HEK293 (cell line): ENCODE measurements around the gene EBP.

Source experiments
- CTCF ChIA-PET: fragments of 350-600 bp; formaldehyde crosslinking; extraction: SDS; loops from one replicate; lab custom pipeline; 2021; ENCODE audit warnings: antibody characterized with exemption; lab: Yijun Ruan, JAX
- POLR2A ChIA-PET: fragments of 300-600 bp; formaldehyde crosslinking; extraction: SDS; loops from one replicate; lab custom pipeline; 2020; ENCODE audit warnings: antibody characterized with exemption, inconsistent platforms; lab: Yijun Ruan, JAX
- H3K27ac ChIP-seq: fragments of 200-500 bp; sonication (Bioruptor generic); 2 replicates; pipeline ENCODE4 v1.5.1; 2014; ENCODE audit warnings: low read depth, low read length, control low read depth, inconsistent platforms; ENCODE audit errors: extremely low read depth
- H3K36me3 ChIP-seq, 2 experiments: fragments of 200-500 bp in 1 of 2; sonication (Bioruptor generic) in 1 of 2; 1 replicate in 1 of 2; 2 replicates in 1 of 2; pipeline ENCODE4 v1.5.1; 2014 to 2017; ENCODE audit warnings: inconsistent platforms in 2 of 2, low read length in 2 of 2; ENCODE audit not compliant: control insufficient read depth in 2 of 2, insufficient read depth in 1 of 2
- H3K4me1 ChIP-seq: fragments of 200-500 bp; sonication (Bioruptor generic); 2 replicates; pipeline ENCODE4 v1.5.1; 2014; ENCODE audit warnings: mild to moderate bottlenecking, low read length, inconsistent platforms; ENCODE audit not compliant: control insufficient read depth, insufficient read depth
- H3K4me3 ChIP-seq: 2 replicates; pipeline ENCODE4 v1.5.1; 2011; ENCODE audit warnings: low read depth, mild to moderate bottlenecking, control low read depth, low read length, moderate library complexity
- H3K9me3 ChIP-seq: fragments of 200-500 bp; sonication (Bioruptor generic); 2 replicates; pipeline ENCODE4 v1.5.1; 2014; ENCODE audit warnings: low read depth, low read length, inconsistent platforms; ENCODE audit not compliant: control insufficient read depth, insufficient read depth
- BCL11B ChIP-seq: fragments of 450-650 bp; formaldehyde crosslinking; IDR thresholded peaks from 2 replicates; pipeline ENCODE4 v1.5.1; 2016; ENCODE audit warnings: low read depth, missing biosample characterization, missing genetic modification characterization
- IKZF3 ChIP-seq: fragments of 450-650 bp; IDR thresholded peaks from 2 replicates; pipeline ENCODE4 v1.5.0; 2018; ENCODE audit warnings: missing biosample characterization, mild to moderate bottlenecking, missing genetic modification characterization, moderate library complexity
- KLF8 ChIP-seq: fragments of 450-650 bp; formaldehyde crosslinking; IDR thresholded peaks from 2 replicates; pipeline ENCODE4 v1.5.1; 2016; ENCODE audit warnings: missing biosample characterization, missing genetic modification characterization
- YY1 ChIP-seq: fragments of 450-650 bp; formaldehyde crosslinking; IDR thresholded peaks from 2 replicates; pipeline ENCODE4 v1.5.1; 2018; ENCODE audit warnings: missing biosample characterization, missing genetic modification characterization
- ZBTB44 ChIP-seq: fragments of 450-650 bp; IDR thresholded peaks from 2 replicates; pipeline ENCODE4 v1.5.1; 2018; ENCODE audit warnings: missing biosample characterization, mild to moderate bottlenecking, missing genetic modification characterization
- ZBTB6 ChIP-seq: fragments of 450-650 bp; formaldehyde crosslinking; IDR thresholded peaks from 2 replicates; pipeline ENCODE4 v1.5.1; 2017; ENCODE audit warnings: missing biosample characterization, missing genetic modification characterization
- ZNF121 ChIP-seq: fragments of 450-650 bp; formaldehyde crosslinking; IDR thresholded peaks from 2 replicates; pipeline ENCODE4 v1.5.1; 2016; ENCODE audit warnings: missing biosample characterization, missing genetic modification characterization
- ZNF133 ChIP-seq: fragments of 450-650 bp; formaldehyde crosslinking; IDR thresholded peaks from 2 replicates; pipeline ENCODE4 v1.5.1; 2016; ENCODE audit warnings: missing biosample characterization, missing genetic modification characterization
- ZNF174 ChIP-seq: fragments of 450-650 bp; formaldehyde crosslinking; IDR thresholded peaks from 2 replicates; pipeline ENCODE4 v1.5.0; 2017; ENCODE audit warnings: missing biosample characterization, mild to moderate bottlenecking, missing genetic modification characterization
- ZNF175 ChIP-seq: fragments of 450-650 bp; formaldehyde crosslinking; IDR thresholded peaks from 2 replicates; pipeline ENCODE4 v1.5.1; 2016; ENCODE audit warnings: missing biosample characterization, missing genetic modification characterization
- ZNF19 ChIP-seq: fragments of 450-650 bp; formaldehyde crosslinking; IDR thresholded peaks from 2 replicates; pipeline ENCODE4; 2016; ENCODE audit warnings: missing biosample characterization, missing genetic modification characterization, low read depth
- ZNF221 ChIP-seq: fragments of 450-650 bp; formaldehyde crosslinking; IDR thresholded peaks from 2 replicates; pipeline ENCODE4 v1.5.1; 2017; ENCODE audit warnings: missing biosample characterization, missing genetic modification characterization, borderline replicate concordance
- ZNF23 ChIP-seq: fragments of 450-650 bp; formaldehyde crosslinking; IDR thresholded peaks from 2 replicates; pipeline ENCODE4 v1.5.1; 2016; ENCODE audit warnings: missing biosample characterization, missing genetic modification characterization, borderline replicate concordance
- ZNF274 ChIP-seq, 2 experiments: fragments of 200-500 bp in 1 of 2; fragments of 450-650 bp in 1 of 2; sonication (Bioruptor generic) in 1 of 2; formaldehyde crosslinking in 1 of 2; IDR thresholded peaks; 2 replicates each; pipeline versions ENCODE4 v1.5.1 to v1.6.1; 2014 to 2016; ENCODE audit warnings: borderline replicate concordance in 1 of 2, inconsistent platforms in 1 of 2, low read length in 1 of 2, missing biosample characterization in 1 of 2, missing genetic modification characterization in 1 of 2
- TF ChIP-seq, protein P1 (sequence below): fragments of 450-650 bp; formaldehyde crosslinking; IDR thresholded peaks from 2 replicates; pipeline ENCODE4 v1.5.1; 2016; ENCODE audit warnings: missing biosample characterization, missing genetic modification characterization
- TF ChIP-seq, protein P2 (sequence below): fragments of 450-650 bp; formaldehyde crosslinking; IDR thresholded peaks from 2 replicates; pipeline ENCODE4 v1.5.1; 2016; ENCODE audit warnings: missing biosample characterization, missing genetic modification characterization
- TF ChIP-seq, protein P3 (sequence below): fragments of 450-650 bp; formaldehyde crosslinking; IDR thresholded peaks from 2 replicates; pipeline ENCODE4; 2016; ENCODE audit warnings: missing biosample characterization, missing genetic modification characterization
- TF ChIP-seq, protein P4 (sequence below): fragments of 450-650 bp; formaldehyde crosslinking; IDR thresholded peaks from 2 replicates; pipeline ENCODE4 v1.5.1; 2016; ENCODE audit warnings: missing biosample characterization, missing genetic modification characterization

Gene EBP

GRCh38 chrX:48489892-48490291, 31.7 kb upstream of the EBP start (continued):
- TF ChIP-seq BCL11B, result no peak
- no peak for TF ChIP-seq KLF8 (tag by site-specific recombination)
- TF ChIP-seq ZNF174 (tag by site-specific recombination), result no peak
- no peak for TF ChIP-seq ZNF23 (tag by site-specific recombination)
- no peak for TF ChIP-seq IKZF3 (tag by site-specific recombination)
- TF ChIP-seq, protein P1, sequence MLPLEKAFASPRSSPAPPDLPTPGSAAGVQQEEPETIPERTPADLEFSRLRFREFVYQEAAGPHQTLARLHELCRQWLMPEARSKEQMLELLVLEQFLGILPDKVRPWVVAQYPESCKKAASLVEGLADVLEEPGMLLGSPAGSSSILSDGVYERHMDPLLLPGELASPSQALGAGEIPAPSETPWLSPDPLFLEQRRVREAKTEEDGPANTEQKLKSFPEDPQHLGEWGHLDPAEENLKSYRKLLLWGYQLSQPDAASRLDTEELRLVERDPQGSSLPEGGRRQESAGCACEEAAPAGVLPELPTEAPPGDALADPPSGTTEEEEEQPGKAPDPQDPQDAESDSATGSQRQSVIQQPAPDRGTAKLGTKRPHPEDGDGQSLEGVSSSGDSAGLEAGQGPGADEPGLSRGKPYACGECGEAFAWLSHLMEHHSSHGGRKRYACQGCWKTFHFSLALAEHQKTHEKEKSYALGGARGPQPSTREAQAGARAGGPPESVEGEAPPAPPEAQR (tag by site-specific recombination), result no peak
- TF ChIP-seq, all 188 proteins: peak for 0

GRCh38 chrX:48490661-48491060, 30.9 kb upstream of the EBP start:
- Histone ChIP-seq H3K27ac (no peak overlapping the region), H3K9me3 (no peaks in the 10 kb centered on the region), H3K4me1 (no peaks in the 10 kb centered on the region), H3K36me3 (peaks cover 0 to 10% of the 10 kb centered on the region in 2 experiments; a peak in 1 of 3 replicates), H3K4me3 (no peak overlapping the region)
- CTCF ChIA-PET, result interaction anchor here (0.6 kb wide), 1 partner anchor 619 kb away, joined by 5 read pairs; no protein-coding TSS in a partner anchor
- POLR2A ChIA-PET, result interaction anchor here (0.6 kb wide), 1 partner anchor 909 kb away, joined by 3 read pairs; the partner anchor contains the start of gene TIMP1
- TF ChIP-seq ZNF133 (tag by site-specific recombination) (no peak), ZNF19 (tag by site-specific recombination) (no peak), ZBTB6 (tag by site-specific recombination) (no peak), ZNF121 (tag by site-specific recombination) (no peak), ZNF221 (tag by site-specific recombination) (no peak), ZNF175 (tag by site-specific recombination) (no peak), ZNF274 (IDR thresholded peaks at IDR 0.05; ENCODE audit: low read length) (no peak), ZNF274 (tag by site-specific recombination; IDR thresholded peaks at IDR 0.05; ENCODE audit: borderline replicate concordance) (no peak), ZBTB44 (tag by site-specific recombination) (no peak), YY1 (tag by site-specific recombination) (no peak)
- TF ChIP-seq, protein P2, sequence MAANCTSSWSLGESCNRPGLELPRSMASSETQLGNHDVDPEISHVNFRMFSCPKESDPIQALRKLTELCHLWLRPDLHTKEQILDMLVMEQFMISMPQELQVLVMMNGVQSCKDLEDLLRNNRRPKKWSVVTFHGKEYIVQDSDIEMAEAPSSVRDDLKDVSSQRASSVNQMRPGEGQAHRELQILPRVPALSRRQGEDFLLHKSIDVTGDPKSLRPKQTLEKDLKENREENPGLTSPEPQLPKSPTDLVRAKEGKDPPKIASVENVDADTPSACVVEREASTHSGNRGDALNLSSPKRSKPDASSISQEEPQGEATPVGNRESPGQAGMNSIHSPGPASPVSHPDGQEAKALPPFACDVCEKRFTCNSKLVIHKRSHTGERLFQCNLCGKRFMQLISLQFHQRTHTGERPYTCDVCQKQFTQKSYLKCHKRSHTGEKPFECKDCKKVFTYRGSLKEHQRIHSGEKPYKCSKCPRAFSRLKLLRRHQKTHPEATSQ (tag by site-specific recombination), result no peak
- TF ChIP-seq, protein P3, sequence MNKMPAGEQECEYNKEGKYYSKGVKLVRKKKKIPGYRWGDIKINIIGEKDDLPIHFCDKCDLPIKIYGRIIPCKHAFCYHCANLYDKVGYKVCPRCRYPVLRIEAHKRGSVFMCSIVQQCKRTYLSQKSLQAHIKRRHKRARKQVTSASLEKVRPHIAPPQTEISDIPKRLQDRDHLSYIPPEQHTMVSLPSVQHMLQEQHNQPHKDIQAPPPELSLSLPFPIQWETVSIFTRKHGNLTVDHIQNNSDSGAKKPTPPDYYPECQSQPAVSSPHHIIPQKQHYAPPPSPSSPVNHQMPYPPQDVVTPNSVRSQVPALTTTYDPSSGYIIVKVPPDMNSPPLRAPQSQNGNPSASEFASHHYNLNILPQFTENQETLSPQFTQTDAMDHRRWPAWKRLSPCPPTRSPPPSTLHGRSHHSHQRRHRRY (tag by site-specific recombination), result no peak
- TF ChIP-seq, protein P4, sequence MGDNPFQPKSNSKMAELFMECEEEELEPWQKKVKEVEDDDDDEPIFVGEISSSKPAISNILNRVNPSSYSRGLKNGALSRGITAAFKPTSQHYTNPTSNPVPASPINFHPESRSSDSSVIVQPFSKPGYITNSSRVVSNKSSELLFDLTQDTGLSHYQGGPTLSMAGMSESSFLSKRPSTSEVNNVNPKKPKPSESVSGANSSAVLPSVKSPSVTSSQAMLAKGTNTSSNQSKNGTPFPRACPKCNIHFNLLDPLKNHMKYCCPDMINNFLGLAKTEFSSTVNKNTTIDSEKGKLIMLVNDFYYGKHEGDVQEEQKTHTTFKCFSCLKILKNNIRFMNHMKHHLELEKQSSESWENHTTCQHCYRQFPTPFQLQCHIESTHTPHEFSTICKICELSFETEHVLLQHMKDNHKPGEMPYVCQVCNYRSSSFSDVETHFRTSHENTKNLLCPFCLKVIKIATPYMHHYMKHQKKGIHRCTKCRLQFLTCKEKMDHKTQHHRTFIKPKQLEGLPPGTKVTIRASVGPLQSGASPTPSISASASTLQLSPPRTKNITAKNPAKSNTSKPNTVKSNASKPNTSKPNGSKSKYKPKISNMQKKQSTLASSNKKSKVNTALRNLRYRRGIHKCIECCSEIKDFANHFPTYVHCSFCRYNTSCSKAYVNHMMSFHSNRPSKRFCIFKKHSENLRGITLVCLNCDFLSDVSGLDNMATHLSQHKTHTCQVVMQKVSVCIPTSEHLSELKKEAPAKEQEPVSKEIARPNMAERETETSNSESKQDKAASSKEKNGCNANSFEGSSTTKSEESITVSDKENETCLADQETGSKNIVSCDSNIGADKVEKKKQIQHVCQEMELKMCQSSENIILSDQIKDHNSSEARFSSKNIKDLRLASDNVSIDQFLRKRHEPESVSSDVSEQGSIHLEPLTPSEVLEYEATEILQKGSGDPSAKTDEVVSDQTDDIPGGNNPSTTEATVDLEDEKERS (tag by site-specific recombination), result no peak
